Germinal center (tissue), 1 donor: Measurements from ENCODE around the gene AK1.
"Not testable (repeated sequence)": the region's sequence is repeated elsewhere in the genome, so short reads cannot be mapped to it uniquely, and the experiment has no call there.

Source experiments
- DNase-seq: peaks from one replicate; pipeline ENCODE4 v3.0.0; 2012; ENCODE audit warnings: mixed read lengths, low spot score

Gene AK1

DNA sequence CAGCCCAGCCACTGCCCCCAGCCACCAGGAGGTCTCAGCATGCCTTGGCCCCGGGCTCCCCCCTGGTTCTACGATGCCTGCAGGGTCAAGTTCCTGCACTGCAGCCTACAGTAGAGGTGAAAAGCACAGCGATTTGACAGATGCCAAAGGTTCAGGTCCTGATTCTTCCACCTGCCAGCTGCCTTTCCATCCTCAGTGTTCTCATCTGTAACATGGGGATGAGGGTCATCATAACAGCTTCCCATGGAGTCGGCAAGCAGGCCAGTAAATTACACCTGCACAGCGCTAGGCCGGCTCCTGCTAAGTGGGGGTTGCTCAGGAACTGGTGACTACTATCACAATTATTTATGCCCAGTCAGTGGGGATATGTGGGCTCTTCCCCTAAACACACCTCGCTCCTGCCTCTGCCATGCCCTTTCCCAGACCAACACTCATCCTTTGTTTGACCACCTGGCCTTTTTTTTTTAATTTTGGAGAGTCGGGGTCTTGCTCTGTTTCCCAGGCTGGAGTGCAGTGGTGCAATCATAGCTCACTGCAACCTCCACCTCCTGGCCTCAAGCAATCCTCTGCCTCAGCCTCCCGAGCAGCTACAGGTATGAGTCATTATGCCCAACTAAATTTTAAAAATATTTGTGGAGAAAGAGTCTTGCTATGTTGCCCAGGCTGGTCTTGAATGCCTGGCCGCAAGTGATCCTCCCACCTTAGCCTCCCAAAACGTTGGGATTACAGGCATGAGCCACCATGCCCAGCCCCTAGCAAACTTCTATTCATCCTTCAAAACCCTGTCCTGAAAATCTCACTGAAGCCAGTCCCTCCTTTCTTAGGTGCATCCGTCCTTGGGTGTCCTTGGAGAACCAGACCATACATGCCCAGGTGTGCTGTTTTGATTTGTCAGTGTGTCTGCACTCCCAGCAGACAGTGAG is 29.4 kb downstream of the AK1 start:
- no peak for DNase-seq

DNA sequence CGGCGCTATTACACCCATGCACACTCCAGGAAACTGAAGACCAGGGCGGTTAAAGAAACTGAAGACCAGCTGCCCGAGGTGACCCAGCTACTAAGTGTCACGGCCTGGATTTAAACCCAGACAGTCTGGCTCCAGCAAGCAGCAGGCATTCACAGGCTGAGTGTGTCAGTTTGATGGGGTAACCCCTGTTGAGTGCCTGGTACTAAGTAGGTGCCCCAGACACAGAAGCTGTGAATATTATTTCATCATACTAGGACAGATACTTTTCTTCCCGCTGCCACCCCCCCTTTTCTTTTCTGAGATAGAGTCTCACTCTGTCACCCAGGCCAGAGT is 30.3 kb downstream of the AK1 start:
- no peak for DNase-seq

DNA sequence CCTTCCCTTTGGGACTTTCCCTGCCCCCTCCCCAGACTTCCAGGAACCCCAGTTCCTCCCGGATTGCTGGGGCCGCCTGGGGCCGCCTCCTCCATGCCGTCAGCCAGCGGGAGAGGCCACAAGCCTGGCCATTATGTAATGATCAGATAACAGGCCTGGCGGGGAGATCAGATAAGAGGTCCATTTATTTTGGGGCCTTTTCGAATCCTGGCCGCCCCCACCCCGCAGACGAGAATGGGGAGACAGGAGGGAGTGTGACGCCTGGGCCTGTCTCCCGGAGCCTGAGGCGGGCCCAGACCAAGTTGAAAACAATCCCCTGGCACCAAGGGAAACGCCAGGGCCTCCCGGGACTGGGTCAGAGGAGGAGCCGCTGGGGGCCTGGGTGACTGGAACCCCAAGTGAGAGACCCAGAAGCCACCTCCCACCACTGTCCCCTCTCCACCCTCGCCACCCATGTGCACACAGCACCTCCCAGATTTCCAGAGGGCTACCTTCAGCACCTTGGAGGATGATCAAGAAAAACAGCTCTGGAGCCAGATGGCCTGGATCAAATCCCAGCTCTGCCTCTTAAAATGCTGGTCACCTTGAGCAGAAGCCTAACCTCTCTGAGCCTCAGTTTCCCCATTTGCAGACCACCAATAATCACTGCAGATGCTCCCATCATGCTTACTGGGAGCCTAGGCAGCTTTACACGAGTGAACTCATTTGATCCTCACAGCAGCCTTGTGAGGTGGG is 30.9 kb downstream of the AK1 start:
- DNase-seq: no peak

DNA sequence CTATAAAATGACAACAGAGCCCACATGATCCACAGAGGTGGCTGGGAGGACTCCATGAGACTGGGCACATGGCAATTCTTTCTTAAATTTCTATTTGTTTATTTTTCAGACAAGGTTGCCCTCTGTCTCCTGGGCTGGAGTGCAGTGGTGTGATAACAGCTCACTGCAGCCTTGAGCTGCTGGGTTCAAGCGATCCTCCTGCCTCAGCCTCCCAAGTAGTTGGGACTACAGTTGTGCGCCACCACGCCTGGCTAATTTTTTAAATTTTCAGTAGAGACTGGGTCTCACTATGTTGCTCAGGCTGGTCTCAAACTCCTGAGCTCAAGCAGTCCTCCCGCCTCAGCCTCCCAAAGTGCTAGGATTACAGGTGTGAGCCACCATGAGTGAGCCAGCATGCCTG is 31.9 kb downstream of the AK1 start:
- not testable (repeated sequence) for DNase-seq

DNA sequence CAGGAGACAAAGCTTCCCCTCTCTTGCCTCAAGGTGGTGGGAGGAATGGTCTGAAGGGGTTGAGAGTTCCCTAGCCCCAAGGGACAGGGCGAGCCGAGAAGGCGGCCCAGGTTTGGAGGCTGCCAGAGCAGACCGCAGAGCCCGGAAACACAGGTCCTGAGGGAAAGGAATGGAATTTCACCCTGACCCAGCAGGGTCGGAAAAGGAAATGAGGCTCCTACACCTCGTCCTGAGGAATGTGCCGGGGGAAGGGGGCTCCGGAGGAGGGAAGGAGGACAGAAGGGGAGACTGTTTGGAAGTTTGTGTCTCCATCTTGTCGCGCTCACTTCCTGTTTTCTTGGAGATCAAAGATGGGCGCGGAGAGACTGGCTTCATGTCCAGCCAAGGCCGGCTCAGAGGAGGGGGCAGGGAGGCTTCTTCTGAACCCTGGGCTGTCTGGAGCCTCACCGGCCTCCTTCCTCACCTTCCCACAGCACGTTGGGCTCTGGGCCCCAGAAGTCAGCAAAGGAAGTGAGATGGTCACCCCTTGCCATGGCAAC is 32.6 kb downstream of the AK1 start:
- DNase-seq: no peak

DNA sequence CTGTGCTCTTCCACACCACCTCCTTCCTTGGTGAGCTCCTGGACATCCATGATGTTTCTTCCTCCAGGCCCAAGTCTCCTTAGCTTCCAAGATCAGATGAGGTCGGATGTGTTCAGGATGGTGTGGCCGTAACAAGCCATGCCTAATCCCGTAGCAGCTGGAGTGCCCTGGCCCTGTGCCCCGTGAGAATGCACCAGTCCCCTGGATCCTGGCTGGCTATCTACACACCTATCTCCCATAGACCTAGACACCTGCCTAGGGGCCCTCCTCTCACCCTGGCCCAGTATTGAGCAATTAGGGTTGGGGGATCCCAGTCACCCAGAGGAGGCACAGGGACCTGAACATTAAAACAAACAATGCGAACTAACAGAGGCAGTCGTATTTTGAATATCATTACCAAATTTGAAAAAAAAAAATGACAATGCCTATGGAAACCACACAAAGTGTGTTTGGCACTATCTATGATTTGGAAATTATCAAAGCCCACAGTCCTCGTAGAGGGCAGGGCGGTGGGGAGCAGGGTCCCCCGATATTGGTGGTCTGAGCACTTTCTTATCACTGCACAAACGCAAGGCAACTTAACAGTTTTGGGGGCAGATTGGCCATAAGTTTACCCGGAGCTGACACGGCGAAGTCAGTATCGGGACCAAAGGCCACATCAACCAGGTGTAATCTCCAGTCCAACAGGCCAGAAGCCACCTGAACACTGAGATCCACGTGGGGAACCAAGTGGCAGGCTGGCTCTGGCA is 36.2 kb downstream of the AK1 start:
- DNase-seq: no peak

DNA sequence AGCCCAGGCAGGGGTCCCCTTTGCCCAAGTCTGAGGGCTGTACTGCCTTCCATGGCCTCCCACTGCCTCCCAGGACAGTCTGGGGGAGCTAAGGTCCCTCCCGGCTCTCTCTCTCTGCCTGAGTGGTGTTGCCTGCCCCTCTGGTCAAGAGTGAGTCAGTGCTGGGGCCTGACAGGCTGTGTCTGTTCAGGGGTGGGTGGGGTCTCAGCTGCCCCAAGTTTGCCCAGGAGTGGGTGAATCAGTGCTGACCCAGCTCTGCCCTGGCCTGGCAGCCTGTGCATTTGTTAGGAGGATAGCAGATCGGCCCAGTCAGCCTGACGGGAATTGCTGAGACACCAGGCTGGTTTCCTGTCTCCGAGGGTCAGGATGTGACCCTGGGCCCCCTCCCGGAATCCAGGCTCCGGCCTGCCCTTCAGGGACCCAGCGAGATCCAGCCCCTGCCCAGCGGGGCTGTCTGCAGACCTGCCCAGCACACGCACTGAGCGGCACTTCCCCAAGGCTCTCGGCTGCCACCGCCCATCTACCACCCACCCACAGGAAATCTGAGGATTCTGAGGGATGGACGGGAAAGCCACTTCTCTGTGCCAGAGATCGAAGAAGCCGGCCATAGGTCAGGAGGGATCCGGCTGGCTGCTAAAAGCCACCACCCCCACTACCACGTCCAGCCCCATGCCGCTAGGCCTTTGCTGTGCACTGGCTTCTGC is 38.9 kb downstream of the AK1 start:
- DNase-seq: no peak

DNA sequence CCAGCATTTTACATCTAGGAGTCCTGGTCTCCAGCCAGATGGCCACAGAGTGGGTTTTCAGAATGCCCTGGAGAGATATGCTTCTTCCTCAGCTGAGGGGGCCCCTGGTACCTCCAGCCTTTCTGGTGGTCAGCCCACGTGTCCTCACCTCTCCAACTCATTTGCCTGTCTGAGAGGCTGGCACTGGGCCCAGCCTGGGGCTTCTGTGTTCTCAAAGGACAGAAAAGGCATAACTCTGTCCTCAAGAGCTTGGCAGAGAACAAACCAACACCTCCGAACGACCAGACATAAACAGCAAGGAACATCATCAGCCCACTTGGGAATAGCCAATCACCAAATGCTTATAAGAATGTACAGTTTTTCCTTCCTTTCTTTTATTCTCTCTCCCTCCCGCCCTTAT is 40.1 kb downstream of the AK1 start:
- no peak for DNase-seq

DNA sequence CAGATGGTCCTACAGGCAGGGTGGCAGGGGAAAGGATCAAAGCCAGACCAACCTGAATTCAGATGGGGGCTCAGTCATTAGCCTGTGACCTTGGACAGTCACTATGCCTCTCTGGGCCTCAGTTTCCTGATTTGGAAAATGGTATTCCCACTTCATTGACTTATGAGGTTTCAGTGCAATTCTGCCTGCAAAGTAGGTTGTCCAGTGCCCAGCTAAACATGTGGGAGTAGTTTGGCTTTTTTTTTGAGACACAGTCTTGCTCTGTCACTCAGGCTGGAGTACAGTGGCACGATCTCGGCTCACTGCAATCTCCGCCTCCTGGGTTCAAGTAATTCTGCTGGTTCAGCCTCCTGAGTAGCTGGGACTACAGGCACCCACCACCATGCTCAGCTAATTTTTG is 40.9 kb downstream of the AK1 start:
- DNase-seq: not testable (repeated sequence)

DNA sequence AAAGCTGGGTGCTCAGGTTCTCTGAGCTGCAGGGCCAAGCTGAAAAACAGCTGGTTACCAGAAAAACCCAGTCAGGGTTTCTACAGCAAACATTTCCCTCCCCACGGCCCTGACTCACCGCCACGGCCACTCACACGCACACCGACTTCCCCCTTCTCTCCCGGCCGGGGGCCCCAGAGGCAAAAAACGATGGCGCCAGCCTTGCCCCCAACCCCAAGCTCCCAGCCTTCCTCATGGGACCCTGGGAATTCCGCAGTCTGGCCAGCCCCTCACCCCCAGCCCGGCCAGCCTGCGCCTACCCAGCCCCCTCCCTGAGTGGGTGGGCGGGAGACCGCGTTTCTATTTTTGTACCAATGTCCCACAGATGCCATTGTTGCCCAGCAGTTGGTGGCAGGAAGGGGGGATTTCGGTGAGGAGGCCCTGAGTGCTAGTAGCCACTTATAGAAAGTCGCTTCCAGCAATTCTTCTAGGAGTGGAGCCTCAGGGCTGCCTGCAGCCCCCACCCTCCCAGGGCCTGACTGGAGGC is 41.4 kb downstream of the AK1 start:
- no peak for DNase-seq

DNA sequence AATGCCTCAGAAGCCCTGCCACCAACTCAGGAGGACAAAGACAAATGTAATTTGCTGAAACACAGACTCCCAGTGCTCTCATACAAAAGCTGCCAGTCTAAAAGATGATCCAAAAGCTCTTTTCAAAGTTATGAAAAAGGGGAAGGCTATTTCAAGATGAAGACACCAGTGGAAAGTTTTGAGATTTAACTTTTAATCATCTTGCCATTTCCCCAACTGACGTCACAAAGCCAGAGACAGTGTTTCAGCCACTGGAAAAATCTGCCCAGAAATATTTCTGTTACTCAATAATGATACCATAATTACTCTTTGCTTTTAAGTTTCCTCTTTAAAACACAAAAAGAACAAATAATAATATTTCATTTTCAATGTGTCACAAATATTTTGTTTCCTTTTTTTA is 43.9 kb downstream of the AK1 start:
- DNase-seq: no peak

DNA sequence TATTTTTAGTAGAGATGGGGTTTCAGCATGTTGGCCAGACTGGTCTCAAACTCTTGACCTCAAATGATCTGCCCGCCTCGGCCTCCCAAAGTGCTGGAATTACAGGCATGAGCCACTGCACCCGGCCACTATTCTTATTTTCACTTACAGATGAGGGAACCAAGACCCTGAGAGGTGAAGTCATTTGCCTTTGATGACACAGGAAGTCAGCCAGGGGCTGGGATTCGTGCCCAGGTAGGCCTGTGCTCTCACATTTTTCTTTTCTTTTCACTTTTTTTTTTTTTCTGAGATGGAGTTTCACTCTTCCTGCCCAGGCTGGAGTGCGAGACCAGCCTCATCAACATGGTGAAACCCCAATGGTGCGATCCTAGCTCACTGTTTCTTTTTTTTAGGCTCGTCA is 45.2 kb downstream of the AK1 start:
- DNase-seq: no peak

DNA sequence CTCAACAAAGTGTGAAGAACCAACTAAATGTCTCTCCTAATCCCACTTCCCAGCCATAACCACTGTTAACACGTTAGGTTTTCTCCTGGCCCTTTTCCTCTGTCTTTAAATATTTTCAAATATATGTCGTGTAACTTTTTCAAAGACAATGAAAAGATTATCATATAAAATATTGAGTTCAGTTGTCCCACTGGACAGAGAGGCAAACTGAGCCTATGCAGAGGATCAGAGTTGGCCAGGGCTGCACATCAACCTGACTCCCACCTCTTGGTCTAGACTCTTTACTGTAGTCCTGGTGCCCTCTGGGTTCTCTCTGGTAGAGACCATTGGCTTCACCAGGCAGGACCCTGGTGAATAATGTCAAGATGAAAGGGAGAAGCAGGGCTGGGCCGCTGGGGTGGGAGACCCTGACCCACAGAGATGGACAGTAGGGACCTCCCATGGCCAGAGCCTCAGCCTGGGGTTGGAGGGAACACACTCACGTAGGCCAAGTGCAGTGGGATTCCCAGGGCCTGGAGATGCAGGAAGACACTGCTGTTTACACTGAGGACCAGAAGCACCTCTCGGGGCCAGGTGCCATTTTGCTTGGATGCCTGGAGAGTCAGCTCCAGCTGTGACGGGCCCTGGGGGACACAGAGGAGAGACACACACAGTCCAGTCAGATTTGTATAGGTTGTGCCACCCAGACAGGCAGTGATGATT is 48.1 kb downstream of the AK1 start:
- no peak for DNase-seq

DNA sequence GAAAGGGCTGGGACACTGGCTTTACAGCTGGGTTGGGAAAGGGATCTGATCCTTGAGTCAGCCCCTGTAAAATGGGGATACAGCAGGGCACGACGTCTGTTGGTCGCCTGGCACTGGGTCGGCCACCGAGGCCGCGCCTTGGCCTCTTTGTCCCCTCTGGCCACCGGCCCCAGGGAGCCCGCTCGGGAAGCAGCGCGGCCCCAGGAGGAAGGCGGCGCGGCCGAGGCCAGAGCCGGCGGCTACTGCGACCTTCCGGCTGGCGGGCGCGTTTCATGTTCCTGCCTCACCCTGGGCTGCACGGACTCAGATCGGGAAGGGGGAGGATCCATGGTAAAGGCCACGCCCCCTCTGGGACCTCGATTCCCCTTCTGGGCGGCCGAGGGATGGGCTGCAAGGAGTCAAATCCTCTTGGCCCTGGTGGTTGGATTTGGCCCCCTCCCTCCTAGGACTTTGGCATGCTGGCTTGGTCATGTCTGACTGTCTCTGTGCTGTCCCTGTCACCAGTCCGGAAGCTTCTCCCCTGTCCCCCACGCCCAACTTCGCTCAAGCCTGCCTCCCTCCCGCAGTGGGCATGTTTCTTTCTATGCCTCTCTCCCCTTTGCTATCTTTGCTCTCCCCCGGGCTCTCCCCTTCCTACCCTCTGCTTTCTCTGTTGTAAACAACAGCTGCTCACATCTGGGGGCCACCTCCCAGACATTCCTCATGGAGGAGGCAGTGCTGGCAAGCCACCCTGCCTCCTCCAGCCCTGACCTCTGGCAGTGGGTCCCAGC is 49.0 kb downstream of the AK1 start:
- no peak for DNase-seq

DNA sequence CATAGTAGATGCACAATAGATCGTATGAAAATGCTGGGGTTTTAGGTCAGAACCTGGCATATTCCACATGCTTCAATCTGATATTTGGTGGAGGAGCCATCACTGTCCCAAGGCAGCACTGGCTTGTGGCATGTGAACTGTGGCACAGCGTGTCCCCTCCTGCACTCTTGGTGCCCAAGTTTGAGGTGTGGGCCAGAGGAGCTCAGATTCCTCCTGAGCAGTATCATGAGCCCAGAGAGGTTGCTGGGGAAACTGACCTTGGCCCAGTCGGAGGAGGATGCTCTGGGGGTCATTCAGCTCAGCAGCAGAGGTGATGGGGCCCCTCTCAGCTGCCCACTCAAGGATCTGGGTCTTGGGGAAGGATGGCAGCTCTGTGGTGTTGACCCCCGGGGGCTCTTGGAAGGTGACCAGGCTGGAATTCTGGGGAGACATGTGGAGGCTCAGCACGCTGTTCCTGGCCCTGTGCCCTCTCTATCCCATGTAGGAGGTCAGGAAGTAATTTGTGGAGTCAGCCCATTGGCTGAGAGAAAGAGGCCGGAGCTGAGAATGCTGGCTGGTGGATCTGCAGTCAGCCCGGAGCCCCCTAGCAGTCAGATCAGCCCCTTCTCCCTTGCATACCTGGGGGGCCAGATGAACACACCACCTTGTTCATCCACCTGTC is 51.1 kb downstream of the AK1 start:
- no peak for DNase-seq

DNA sequence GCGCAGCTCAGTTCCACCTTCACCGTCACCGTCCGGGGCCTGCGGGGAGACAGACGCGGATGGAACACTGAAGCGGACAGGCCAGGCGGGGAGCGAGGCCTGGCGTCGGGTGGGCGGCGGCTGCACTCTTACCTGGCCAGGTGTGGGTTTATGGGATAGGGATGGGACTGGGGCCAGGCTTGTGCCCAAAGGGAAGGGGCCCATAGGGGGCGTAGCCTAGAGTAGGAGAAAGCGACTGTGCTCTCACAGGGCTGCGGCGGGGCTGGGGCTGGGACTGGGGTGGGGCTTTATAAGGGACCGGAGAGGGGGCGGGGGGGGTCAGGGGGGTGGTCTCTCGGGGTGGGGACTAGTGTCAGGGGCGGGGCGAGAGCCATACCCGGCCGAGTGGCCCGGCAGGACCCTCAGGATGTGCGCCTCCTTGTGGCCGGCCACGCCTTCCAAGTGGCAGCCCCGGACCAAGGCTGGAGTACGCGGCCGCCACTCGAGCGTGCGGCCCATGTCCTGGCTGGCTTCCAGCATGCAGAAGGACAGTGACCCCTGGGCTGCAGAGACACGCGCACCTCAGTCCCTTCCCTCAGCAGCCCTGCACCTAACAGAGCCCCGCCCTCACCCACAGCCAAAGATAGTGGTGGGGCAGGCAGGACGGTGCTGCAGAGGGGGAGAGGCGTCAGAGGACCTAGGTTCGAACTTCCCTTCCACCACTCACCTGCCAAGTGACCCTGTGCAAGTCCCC is 52.0 kb downstream of the AK1 start:
- DNase-seq: peak; percentile 28

DNA sequence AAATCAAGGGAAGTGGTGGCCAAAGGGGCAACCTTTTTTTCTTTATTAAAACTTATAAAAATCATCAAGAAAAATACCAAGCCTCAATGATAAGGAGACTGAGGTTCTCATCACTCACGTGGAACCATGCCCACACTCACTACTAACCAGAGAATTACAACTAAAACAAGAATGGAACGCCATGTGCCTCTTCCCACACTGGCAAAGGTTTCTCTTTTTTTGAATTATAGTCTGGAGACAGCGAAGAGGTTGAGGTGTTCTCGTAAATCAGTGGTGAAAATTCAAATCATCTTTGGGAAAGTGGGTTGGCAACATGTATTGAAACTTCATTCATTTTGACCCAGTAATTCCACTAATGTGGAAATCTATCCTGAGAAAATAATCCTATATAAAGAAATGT is 55.4 kb downstream of the AK1 start:
- no peak for DNase-seq

DNA sequence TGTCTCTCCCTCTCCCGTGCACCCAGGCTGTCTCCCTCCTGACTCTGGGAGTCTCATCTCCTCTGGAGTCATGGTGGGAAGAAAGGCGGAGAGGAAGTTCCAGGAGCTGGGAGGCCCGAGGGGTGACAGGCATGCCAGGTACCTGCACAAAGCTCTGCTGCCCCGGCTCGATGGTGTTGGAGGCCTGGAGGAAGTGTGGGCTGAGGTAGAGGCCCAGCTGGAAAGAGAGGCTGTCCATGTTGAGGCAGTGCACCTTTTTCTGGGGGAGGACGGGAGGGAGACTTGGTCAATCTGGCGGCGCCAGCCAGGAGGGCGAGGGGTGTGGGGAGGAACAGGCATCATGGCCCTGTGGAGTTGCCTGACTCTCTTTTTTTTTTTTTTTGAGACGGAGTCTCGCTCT is 58.9 kb downstream of the AK1 start:
- DNase-seq: no peak

DNA sequence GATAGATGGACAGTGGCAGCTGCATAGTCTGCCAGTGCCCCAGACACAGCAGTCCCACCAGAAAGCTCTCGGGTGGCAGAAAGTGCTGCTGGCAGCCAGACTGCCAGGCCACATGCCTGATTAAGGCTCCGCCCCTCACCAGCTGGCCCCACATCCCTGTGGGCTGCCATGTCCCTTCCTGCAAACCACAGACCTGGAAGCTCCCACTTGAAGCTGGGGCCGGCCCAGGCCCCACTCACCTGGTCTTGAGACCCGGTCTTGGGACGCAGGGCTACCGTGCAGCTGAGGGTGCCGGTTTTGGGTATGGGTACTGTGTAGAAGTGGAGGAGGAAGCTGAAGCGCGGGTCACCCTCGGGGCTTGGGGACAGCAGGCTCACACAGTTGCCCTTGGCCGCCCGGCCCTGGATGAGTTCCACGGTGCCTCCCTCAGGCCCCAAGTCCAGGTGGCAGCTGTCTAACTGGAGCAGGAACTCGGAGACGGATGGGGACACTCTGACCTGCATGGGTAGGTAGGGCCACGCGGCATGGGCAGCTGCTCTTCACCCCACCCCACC is 59.5 kb downstream of the AK1 start:
- no peak for DNase-seq
